Neural progenitor cell (in vitro differentiated cells): Measurements from ENCODE around the gene SPOCK3.

Experiments
- CTCF ChIP-seq: fragments of 200-600 bp; sonication (generic); IDR thresholded peaks from 2 replicates; pipeline ENCODE4 v1.5.1; 2017; ENCODE audit warnings: antibody characterized with exemption, mild to moderate bottlenecking
- EZH2 ChIP-seq: fragments of 200-600 bp; sonication (generic); IDR thresholded peaks from 2 replicates; pipeline ENCODE4 v1.6.1; 2017; ENCODE audit warnings: antibody characterized with exemption, mild to moderate bottlenecking, moderate library complexity
- EZH2phosphoT487 ChIP-seq: fragments of 200-600 bp; sonication (generic); IDR thresholded peaks from 2 replicates; pipeline ENCODE4 v1.6.1; 2017; ENCODE audit warnings: antibody characterized with exemption

GRCh38 chr4:166957451-166957850 is 276.8 kb downstream of the SPOCK3 start:
- TF ChIP-seq EZH2phosphoT487 (no peak), CTCF (no peak), EZH2 (no peak)
